ENCODE data around the gene S100A2.

GRCh38 chr1:153561466-153561985 lies 4.1 kb downstream of the S100A2 start:
- TF ChIP-seq CTCF (IDR thresholded peaks at IDR 0.05) (no peak), POLR2A (IDR thresholded peaks at IDR 0.05) (no peak)

All from right lobe of liver (tissue), 4 donors.